Calu3 (cell line): ENCODE measurements around the gene NLRP6. TPM values are rescaled to one million over a fixed set of nuclear protein-coding genes. Genes with fewer than 3 reads are reported as not detected.

Source experiments
- BruUV-seq: library from RNA; stranded (reverse); fragments of 400-500 nt; replicated peaks from 2 replicates; lab custom pipeline; 2021; lab: Mats Ljungman, UMichigan
- CTCF ChIA-PET: fragments of 300-600 bp; sonication (Branson Sonifier 250); formaldehyde crosslinking; loops from one replicate; lab custom pipeline; 2022; ENCODE audit warnings: antibody characterized with exemption; lab: Charles Lee
- DNase-seq: peaks from one replicate; pipeline ENCODE4 v3.0.0; 2022
- H3K27ac Mint-ChIP-seq: one replicate; pipeline ENCODE4 v1.8.0; 2022; ENCODE audit warnings: mixed read lengths; ENCODE audit not compliant: unreplicated experiment
- H3K27me3 Mint-ChIP-seq: one replicate; pipeline ENCODE4 v1.8.0; 2022; ENCODE audit warnings: mixed read lengths; ENCODE audit not compliant: unreplicated experiment
- H3K36me3 Mint-ChIP-seq: one replicate; pipeline ENCODE4 v1.8.0; 2022; ENCODE audit warnings: mild to moderate bottlenecking, moderate library complexity, mixed read lengths; ENCODE audit not compliant: insufficient read depth, unreplicated experiment
- H3K4me1 Mint-ChIP-seq: one replicate; pipeline ENCODE4 v1.8.0; 2022; ENCODE audit warnings: mild to moderate bottlenecking, low read depth, mixed read lengths; ENCODE audit not compliant: unreplicated experiment
- H3K4me3 Mint-ChIP-seq: one replicate; pipeline ENCODE4 v1.8.0; 2022; ENCODE audit warnings: mild to moderate bottlenecking, low read depth, moderate library complexity, mixed read lengths; ENCODE audit not compliant: unreplicated experiment
- H3K9me3 Mint-ChIP-seq: one replicate; pipeline ENCODE4 v1.8.0; 2022; ENCODE audit warnings: low read depth, mixed read lengths; ENCODE audit not compliant: unreplicated experiment
- CTCF ChIP-seq: fragments of 200-600 bp; IDR thresholded peaks from one replicate; pipeline ENCODE4 v1.8.0; 2022; ENCODE audit warnings: antibody characterized with exemption; ENCODE audit not compliant: unreplicated experiment
- intact Hi-C: fragments of 100-400 bp; cut with micrococcal nuclease; formaldehyde crosslinking; loops from one replicate; pipeline ENCODE4 v1.10.0; 2022; ENCODE audit not compliant: unreplicated experiment
- total RNA-seq: library from RNA; stranded (reverse); gene quantifications from 2 replicates; pipeline ENCODE4 v1.2.3, GENCODE V29; 2022

Gene NLRP6
- total RNA-seq, 1 experiment from 2014 or later = not detected

DNA sequence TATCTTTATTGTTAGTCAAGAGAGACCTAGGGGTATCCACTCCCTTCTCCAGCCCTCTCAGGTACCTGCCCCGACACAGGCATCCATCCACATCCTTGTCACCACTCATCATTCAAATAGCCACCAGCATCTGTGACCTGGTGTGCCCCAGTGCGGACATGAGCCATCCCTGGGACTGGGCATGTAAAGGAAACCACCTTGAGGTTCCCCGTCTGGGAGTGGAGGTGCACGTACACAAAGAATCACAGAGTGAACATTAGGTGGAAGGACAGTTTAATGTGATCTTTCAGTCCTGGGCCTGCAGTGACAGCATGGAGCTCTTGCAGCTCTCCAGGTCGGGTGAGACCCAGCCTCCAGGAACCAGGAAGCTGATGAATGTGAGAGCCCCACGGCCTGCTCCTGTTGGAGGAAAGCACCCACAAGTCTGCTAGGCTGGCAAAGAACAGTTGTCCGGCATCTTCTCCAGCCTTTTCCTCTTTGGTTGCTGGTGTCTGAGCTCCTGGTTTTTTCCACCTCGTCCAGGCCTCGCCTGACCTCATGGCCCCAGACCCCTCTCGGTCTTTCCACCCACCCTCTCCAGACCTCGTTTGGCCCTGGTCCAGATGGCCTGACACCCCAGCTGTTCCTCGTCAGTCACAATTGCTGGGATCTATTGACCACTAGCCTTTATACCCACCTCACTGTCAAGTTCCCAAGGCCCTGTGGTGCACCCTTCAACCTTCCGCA, 24.9 kb upstream of the NLRP6 start:
- intact Hi-C loops = no loop called here

DNA sequence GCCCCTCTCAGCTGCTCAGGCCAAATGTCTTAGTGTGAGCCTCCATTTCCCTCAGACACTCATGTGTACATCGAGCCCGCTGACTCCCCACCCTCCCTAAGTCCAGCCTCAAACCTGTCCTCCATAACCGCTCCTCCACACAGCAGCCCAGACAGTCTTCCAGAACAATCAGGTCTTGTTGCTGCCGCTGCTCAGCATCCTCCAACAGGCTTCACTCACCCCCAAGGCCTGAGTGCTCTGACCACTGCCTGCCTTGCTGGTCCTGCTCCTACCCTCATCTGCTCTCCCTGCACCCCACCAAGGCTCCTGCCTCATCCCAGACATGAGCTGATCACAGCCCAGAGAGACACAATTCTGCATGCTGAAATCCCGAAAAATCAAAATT, 24.3 kb upstream of the NLRP6 start:
- H3K4me1 Mint-ChIP-seq = no peaks in the 10 kb centered on the region
- no peak for DNase-seq
- CTCF ChIA-PET = no interaction called here
- peaks cover 37% of the 10 kb centered on the region for H3K36me3 Mint-ChIP-seq
- no peak overlapping the region for H3K27ac Mint-ChIP-seq
- peaks cover 29% of the 10 kb centered on the region for H3K27me3 Mint-ChIP-seq
- no peak for TF ChIP-seq CTCF
- BruUV-seq = no TSS peak
- no peak overlapping the region for H3K4me3 Mint-ChIP-seq
- H3K9me3 Mint-ChIP-seq = no peaks in the 10 kb centered on the region
- intact Hi-C loops = no loop called here

More for the DNA sequence above, 24.9 kb upstream of the NLRP6 start:
- Mint-ChIP-seq H3K9me3 (no peaks in the 10 kb centered on the region), H3K4me1 (no peaks in the 10 kb centered on the region), H3K4me3 (no peak overlapping the region), H3K27ac (no peak overlapping the region), H3K27me3 (peaks cover 24% of the 10 kb centered on the region), H3K36me3 (peaks cover 43% of the 10 kb centered on the region)
- BruUV-seq = no TSS peak
- CTCF ChIA-PET = interaction anchor here (0.6 kb wide), 1 partner anchor 9 kb away, joined by 3 read pairs; no protein-coding TSS in a partner anchor
- TF ChIP-seq CTCF = no peak
- no peak for DNase-seq

GRCh38 chr11:255176-255575, 23.0 kb upstream of the NLRP6 start:
- DNase-seq = no peak
- CTCF ChIA-PET = interaction anchor here (0.5 kb wide), 1 partner anchor 101 kb away, joined by 4 read pairs; no protein-coding TSS in a partner anchor
- TSS peak; percentile 15 for BruUV-seq
- intact Hi-C loops = no loop called here
- no peak for TF ChIP-seq CTCF
- Mint-ChIP-seq H3K4me1 (no peaks in the 10 kb centered on the region), H3K27me3 (peaks cover 42% of the 10 kb centered on the region), H3K36me3 (peaks cover 31% of the 10 kb centered on the region), H3K9me3 (no peaks in the 10 kb centered on the region), H3K27ac (no peak overlapping the region), H3K4me3 (no peak overlapping the region)

DNA sequence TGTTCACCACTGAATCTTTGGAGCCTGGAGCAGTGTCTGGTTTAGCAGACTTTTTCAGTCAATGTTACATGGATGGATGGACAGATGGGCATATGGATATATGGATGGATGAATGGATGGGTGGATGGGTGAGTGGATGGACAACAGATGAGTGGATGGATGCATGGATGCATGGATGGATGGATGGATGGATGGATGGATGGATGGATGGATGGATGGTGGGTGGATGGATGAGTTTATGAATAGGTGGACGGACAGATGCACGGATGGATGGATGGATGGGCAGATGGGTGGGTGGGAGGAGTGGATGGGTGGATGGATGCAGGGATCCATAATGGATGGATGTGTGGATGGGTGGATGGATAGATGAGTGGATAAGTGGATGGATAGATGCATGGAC, 22.4 kb upstream of the NLRP6 start:
- CTCF ChIA-PET = no interaction called here
- Mint-ChIP-seq H3K4me1 (no peaks in the 10 kb centered on the region), H3K36me3 (peaks cover 31% of the 10 kb centered on the region), H3K9me3 (no peaks in the 10 kb centered on the region), H3K4me3 (no peak overlapping the region), H3K27ac (no peak overlapping the region), H3K27me3 (peaks cover 46% of the 10 kb centered on the region)
- intact Hi-C loops = no loop called here
- DNase-seq = no peak
- BruUV-seq = no TSS peak
- TF ChIP-seq CTCF = no peak
